ENCODE measurements around the gene CCDC24.

CCDC24 gene

DNA sequence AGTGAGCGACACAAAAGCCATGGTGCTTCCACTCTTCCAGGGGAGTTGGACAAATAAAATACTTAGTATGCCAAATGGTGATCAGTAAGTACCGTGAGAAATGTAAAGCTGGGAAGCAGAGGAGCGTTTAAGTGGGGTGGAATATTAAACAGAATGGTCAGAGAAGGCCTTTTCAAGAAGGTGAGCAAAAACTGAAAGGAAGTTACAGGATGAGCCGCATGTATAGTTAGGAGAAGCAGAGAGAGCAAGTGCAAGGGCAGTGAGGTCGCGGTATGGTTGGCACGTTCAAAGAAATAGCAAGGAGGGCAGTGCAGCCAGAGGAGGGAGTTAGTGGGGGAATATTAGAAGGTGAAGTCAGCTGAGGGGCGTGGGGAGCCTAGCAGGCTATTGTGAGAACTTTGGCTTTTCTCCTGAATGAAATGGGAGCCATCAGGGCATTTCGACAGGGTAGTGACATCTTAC lies 17.4 kb upstream of the CCDC24 start:
- TF ChIP-seq, protein P1, sequence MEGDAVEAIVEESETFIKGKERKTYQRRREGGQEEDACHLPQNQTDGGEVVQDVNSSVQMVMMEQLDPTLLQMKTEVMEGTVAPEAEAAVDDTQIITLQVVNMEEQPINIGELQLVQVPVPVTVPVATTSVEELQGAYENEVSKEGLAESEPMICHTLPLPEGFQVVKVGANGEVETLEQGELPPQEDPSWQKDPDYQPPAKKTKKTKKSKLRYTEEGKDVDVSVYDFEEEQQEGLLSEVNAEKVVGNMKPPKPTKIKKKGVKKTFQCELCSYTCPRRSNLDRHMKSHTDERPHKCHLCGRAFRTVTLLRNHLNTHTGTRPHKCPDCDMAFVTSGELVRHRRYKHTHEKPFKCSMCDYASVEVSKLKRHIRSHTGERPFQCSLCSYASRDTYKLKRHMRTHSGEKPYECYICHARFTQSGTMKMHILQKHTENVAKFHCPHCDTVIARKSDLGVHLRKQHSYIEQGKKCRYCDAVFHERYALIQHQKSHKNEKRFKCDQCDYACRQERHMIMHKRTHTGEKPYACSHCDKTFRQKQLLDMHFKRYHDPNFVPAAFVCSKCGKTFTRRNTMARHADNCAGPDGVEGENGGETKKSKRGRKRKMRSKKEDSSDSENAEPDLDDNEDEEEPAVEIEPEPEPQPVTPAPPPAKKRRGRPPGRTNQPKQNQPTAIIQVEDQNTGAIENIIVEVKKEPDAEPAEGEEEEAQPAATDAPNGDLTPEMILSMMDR (IDR thresholded peaks at IDR 0.05): no peak

DNA sequence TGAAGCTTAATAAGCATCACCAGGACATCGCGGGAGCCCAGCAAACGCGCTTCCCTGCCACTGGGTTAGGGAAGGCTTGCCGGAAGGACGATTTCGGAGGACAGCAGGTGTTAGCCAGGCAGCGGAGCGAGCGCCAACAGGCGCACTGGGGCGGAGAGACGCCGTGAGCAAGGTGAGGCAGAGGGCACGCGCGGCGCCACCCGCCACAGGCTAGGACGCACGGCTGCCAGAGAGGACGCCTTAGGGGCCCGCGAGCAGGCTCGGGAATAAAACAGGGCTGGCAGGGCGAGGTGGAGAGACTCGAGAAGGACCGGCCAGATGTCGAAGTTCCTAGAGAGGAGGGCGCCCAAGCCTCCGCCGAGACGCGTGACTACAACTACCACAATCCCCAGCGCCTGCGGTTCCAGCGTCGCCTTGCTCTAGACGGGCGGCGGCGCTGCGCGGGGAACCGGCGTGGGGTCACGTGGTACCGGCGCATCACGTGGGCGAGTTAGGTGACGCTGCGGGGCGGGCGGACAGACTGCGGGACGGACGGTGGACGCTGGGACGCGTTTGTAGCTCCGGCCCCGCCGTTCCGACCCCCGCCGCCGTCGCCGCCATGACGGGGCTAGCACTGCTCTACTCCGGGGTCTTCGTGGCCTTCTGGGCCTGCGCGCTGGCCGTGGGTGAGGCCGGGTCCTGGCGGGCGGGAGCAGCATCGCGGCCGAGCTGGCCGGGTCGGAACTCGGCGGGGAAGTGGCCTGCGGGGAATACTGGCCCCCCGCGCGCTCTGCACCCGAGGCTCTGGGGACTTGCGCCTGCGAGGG lies 16.8 kb upstream of the CCDC24 start, which contains the start of gene ATP6V0B:
Gene ATP6V0B (plus strand): TSS at position 518 of the 806 bp plus-strand sequence. CDS start 81 bp downstream, at position 599.
- TF ChIP-seq, protein P1 (IDR thresholded peaks at IDR 0.05): no peak

DNA sequence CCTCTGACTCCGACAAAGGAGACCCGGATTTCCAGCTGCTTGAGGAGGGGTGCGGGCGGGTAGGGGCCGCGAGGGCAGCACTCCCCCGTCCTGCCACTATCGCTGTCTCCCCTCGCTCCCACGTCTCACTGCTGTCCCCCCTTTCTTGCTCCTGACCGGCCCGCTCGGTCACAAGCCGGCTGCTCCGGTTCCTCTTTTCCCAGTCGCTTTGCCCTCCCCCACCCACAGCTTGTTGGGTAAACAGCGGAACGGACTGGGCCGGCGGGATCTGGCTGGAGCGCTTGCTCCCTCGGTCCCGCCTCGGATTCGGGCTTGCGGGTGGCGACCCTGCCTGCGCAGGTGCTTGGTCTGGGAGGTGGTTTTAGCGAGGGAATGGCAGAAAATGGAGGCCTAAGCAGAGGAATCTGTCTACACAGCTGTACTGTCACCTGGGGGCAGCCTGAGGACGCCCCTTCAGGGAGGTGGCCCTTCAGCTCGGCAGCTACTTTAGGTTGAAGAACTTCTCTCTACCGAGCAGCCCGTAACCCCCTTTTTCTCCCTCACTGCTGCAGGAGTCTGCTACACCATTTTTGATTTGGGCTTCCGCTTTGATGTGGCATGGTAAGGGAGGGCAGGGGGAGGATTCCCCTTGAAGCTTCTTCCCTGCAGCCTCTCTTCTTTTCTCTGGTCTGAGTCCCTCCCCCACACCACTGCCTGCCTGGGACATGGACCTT lies 16.0 kb upstream of the CCDC24 start:
- TF ChIP-seq, protein P1 (IDR thresholded peaks at IDR 0.05): no peak

DNA sequence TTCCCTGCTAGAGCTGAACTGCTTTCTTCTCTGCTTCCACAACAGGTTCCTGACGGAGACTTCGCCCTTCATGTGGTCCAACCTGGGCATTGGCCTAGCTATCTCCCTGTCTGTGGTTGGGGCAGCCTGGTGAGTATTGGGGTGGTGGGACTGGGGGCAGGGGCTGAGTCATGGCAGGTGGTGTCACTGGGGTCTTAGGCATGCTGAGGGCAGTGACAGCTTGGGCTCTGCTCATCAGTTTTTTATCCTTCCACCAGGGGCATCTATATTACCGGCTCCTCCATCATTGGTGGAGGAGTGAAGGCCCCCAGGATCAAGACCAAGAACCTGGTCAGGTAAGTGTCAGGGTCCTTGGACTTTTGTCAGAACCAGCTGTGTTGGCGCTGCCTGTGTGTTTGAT lies 15.4 kb upstream of the CCDC24 start:
- TF ChIP-seq, protein P1 (IDR thresholded peaks at IDR 0.05): no peak

DNA sequence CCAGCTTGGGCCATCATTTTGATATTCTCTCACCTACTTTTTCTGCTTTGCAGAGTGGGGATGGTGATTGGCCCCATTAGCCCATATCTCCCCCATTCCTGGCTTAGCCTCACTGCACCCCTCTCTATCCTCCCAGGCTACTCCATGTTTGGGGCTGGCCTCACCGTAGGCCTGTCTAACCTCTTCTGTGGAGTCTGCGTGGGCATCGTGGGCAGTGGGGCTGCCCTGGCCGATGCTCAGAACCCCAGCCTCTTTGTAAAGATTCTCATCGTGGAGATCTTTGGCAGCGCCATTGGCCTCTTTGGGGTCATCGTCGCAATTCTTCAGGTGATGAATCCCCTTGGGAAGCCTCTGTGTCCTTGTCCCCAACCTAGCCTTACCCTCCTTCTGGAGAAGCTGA lies 14.5 kb upstream of the CCDC24 start:
- TF ChIP-seq, protein P1 (IDR thresholded peaks at IDR 0.05): no peak

DNA sequence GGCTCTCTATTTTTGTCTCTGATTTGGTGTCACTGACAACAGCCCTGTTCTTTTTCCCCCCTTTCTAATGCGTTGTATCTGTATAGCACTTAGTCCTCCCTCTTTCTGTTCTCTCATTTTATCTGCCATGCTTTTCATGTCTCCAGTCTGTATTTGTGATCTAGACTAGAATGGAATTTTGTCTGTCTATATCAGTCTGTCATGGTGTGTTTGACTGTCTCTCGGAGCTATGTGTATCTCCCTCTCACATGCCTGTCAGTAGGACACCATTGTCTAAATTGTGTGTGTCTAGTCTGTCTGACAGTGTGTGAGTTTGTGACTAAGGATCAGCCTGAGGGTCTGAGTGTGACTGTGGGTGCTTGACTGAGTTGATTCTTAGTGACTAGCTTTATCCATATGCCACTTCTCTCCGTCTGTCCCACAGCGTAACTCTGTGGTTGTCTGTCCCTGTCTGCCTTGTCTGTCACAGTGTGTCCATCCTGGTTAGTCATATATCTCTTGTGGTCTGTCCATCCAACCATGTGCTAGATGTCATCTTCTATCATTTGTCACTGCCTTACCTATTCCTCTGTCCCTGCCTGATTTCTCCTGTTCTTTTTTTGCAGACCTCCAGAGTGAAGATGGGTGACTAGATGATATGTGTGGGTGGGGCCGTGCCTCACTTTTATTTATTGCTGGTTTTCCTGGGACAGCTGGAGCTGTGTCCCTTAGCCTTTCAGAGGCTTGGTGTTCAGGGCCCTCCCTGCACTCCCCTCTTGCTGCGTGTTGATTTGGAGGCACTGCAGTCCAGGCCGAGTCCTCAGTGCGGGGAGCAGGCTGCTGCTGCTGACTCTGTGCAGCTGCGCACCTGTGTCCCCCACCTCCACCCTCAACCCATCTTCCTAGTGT lies 13.8 kb upstream of the CCDC24 start:
- TF ChIP-seq, protein P1 (IDR thresholded peaks at IDR 0.05): no peak

DNA sequence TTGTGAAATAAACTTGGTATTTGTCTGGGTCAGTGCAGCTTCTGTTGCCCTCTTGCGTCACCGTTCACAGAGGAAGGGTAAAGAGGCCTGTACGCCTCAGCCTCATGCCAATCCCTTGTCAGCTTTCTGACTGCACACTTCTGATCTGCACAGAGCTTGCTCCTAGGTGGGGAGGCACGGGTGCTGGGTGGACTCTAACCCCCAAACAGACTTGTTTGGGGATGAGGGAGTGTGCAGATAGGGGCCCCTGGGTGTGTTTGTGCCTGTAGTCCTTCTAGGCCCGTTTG lies 13.2 kb upstream of the CCDC24 start:
- TF ChIP-seq, protein P1 (IDR thresholded peaks at IDR 0.05): no peak
